ENCODE data around the gene FBXL4. TPM values are rescaled to one million over a fixed set of nuclear protein-coding genes. Genes with fewer than 3 reads are reported as not detected.

The FBXL4 gene
- total RNA-seq, 1 donor from 2014 or later: 18.5 TPM

DNA sequence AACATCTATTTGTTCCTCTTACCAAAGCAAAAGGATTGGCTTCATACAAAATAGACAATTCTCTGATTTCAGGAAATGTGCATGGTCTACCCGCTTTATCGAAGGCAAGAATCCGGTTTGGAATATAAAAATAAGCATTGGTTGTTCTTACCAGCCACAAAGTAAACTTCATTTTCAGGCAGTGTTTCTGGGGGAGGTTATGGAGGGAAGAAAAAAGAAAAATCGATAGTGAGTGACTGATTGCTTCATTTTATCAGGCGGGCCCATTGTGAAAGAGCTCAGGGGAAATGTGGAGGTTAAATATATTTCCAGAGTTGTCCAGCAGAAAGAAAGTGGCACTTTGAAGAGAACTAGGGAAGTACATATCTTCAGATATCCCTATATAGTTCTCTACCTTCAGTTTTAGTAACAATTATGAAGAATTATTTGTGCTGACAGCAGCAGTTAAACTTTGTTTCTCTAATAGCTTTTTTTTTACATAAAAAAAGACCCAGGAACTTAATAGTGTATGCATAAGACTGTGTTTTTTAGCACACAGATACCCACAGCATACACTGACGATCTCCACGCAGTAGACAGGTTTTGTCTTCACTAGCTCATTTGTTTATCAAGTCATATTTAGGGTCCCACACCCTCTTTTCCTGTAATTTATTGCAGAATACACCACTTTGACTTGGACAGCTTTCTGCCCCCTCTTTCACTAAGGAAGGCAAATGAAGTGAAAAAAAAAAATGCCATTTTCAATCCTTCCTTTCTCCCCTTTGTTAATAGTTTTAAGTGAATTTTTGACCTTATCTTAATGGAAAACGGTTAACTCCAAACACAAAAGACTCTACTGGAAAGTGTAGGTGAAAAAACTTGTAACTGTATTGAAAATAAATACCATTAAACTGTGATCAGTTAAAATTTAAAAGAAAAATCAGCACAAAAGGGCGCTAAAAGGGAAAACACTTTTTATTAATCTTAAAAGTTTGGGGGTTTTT lies 110.5 kb downstream of the FBXL4 start:
- H3K4me1 ChIP-seq: peaks cover 18% of the 10 kb centered on the region
- H3K4me3 ChIP-seq: no peak overlapping the region
- no peaks in the 10 kb centered on the region for H3K36me3 ChIP-seq
- peaks cover 80% of the 10 kb centered on the region for H3K27me3 ChIP-seq
- no peak overlapping the region for H3K27ac ChIP-seq
- no peak for DNase-seq
- intact Hi-C loops (cut with DNase I): no loop called here
- ATAC-seq: no peak
- TF ChIP-seq, protein P1, sequence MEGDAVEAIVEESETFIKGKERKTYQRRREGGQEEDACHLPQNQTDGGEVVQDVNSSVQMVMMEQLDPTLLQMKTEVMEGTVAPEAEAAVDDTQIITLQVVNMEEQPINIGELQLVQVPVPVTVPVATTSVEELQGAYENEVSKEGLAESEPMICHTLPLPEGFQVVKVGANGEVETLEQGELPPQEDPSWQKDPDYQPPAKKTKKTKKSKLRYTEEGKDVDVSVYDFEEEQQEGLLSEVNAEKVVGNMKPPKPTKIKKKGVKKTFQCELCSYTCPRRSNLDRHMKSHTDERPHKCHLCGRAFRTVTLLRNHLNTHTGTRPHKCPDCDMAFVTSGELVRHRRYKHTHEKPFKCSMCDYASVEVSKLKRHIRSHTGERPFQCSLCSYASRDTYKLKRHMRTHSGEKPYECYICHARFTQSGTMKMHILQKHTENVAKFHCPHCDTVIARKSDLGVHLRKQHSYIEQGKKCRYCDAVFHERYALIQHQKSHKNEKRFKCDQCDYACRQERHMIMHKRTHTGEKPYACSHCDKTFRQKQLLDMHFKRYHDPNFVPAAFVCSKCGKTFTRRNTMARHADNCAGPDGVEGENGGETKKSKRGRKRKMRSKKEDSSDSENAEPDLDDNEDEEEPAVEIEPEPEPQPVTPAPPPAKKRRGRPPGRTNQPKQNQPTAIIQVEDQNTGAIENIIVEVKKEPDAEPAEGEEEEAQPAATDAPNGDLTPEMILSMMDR (IDR thresholded peaks at IDR 0.05): no peak
- H3K9me3 ChIP-seq: no peaks in the 10 kb centered on the region

DNA sequence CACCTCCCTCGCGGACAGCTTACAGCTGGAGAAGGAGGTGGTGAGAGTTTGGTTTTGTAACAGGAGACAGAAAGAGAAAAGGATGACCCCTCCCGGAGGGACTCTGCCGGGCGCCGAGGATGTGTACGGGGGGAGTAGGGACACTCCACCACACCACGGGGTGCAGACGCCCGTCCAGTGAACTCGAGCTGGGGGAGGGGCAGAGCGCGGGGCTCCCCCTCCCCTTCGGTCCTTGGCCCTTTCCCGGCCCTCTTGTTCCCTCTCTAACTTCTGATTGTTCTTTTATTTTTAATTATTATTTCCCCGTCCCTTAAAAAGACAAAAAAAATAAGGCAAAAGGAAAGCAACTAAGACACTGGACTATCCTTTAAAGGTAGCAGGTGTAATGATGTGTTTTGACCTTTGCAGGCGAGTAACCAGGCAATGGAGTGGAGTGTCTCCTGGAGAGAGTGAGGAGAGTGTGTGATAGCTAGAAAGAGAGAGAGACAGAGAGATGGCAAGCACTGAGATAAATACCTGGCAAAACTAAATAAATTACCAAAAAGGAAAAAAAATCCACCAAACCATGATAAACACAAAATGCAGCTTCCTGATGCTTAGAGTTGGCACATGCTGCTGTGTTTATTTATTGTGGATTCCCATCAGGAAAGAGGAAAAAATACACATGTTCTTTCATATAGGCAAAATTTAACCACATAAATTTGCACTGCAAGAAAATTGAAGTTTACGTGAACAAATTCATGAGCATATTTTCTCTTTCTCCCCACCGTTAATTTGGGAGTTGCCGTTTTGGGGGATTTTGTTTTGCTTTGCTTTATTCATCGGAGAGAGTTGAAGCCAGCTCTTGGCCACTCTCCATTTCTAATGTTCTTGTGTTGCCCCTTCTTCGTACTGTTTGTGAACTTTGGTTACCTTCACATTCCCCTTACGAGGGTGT lies 111.5 kb downstream of the FBXL4 start:
- Histone ChIP-seq H3K9me3 (no peaks in the 10 kb centered on the region), H3K27ac (no peak overlapping the region), H3K27me3 (peaks cover 80% of the 10 kb centered on the region), H3K4me1 (peaks cover 28% of the 10 kb centered on the region), H3K36me3 (no peaks in the 10 kb centered on the region), H3K4me3 (peak overlapping the region; percentile 17)
- intact Hi-C loops (cut with DNase I): no loop called here
- DNase-seq: no peak
- no peak for ATAC-seq
- TF ChIP-seq, protein P1 (IDR thresholded peaks at IDR 0.05): no peak

DNA sequence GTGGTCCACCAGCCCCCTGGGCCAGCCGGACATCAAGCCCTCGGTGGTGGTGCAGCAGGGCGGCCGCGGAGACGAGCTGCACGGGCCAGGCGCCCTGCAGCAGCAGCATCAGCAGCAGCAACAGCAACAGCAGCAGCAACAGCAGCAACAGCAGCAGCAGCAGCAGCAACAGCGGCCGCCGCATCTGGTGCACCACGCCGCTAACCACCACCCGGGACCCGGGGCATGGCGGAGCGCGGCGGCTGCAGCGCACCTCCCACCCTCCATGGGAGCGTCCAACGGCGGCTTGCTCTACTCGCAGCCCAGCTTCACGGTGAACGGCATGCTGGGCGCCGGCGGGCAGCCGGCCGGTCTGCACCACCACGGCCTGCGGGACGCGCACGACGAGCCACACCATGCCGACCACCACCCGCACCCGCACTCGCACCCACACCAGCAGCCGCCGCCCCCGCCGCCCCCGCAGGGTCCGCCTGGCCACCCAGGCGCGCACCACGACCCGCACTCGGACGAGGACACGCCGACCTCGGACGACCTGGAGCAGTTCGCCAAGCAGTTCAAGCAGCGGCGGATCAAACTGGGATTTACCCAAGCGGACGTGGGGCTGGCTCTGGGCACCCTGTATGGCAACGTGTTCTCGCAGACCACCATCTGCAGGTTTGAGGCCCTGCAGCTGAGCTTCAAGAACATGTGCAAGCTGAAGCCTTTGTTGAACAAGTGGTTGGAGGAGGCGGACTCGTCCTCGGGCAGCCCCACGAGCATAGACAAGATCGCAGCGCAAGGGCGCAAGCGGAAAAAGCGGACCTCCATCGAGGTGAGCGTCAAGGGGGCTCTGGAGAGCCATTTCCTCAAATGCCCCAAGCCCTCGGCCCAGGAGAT lies 112.4 kb downstream of the FBXL4 start:
- no peak for DNase-seq
- TF ChIP-seq, protein P1 (IDR thresholded peaks at IDR 0.05): no peak
- Histone ChIP-seq H3K36me3 (no peaks in the 10 kb centered on the region), H3K27ac (no peak overlapping the region), H3K4me3 (peak overlapping the region; percentile 17), H3K9me3 (no peaks in the 10 kb centered on the region), H3K4me1 (peaks cover 29% of the 10 kb centered on the region), H3K27me3 (peaks cover 80% of the 10 kb centered on the region)
- ATAC-seq: no peak
- intact Hi-C loops (cut with DNase I): no loop called here

DNA sequence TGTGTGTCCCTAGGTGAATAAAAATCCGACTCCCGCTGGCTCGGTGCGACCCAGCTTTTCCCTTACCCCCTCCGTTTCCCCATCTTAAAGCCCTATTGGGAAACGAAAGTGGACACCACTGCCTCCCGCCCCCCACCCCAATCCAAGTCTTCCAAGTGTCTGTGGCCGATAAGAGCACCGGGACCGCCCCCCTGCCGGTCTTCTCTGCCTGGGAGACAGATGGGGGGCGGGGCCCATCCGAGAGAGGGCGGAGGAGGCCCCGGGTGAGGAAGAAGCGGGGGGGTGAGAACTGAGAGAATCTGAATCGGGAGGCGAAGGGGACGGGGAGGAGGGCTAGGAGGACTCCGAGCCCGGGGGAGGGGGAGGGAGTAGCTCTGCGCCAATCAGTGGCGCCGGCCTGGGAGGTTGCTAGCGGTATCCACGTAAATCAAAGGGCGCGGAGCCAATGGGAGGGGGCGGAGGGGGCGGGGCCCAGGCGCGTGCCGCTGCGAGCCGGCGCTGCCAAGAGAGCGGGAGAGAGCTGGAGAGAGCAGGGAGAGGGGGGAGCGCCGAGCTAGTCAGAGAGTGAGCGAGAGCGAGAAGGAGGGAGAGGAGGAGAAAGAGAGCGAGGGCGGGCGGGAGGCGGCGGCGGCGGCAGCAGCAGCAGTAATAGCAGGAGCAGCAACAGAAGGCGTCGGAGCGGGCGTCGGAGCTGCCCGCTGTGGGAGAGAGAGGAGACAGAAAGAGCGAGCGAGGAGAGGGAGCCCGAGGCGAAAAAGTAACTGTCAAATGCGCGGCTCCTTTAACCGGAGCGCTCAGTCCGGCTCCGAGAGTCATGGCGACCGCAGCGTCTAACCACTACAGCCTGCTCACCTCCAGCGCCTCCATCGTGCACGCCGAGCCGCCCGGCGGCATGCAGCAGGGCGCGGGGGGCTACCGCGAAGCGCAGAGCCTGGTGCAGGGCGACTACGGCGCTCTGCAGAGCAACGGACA lies 113.4 kb downstream of the FBXL4 start, which contains the start of gene POU3F2:
Gene POU3F2, plus strand, starts transcription at position 515 of the 972 bp plus-strand sequence. Its CDS starts 300 bp downstream, at position 815.
- intact Hi-C loops (cut with DNase I): no loop called here
- Histone ChIP-seq H3K9me3 (no peaks in the 10 kb centered on the region), H3K27ac (no peak within 1 kb of the TSS), H3K4me3 (peak within 1 kb of the TSS; percentile 58), H3K27me3 (peaks cover 80% of the 10 kb centered on the region), H3K36me3 (no peaks in the 10 kb centered on the region), H3K4me1 (peaks cover 29% of the 10 kb centered on the region)
- DNase-seq (peak; percentile 89), ATAC-seq (peak; percentile 90)
- TF ChIP-seq, protein P1 (IDR thresholded peaks at IDR 0.05): no peak
